Measurements from ENCODE around the gene GRID1.

DNA sequence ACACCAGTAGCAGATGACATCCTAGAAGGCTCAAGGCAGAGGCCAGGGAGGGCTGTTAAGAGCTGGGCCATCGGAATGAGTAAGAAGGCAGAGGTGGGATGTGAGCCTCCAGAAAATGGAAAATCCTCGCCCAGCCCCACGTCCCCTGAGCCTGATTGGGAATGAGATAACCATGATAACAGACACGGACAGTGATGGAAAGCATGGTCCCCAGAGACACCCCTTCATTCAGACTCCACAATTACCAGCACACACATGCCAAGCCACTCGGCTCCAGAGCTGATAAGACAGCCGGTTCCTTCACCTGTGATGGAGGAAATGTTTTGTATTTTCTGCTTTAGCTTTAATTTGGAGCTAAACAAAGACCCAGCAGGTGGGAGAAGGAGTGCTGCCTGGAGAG, 106.0 kb downstream of the GRID1 start:
- TF ChIP-seq, protein P1, sequence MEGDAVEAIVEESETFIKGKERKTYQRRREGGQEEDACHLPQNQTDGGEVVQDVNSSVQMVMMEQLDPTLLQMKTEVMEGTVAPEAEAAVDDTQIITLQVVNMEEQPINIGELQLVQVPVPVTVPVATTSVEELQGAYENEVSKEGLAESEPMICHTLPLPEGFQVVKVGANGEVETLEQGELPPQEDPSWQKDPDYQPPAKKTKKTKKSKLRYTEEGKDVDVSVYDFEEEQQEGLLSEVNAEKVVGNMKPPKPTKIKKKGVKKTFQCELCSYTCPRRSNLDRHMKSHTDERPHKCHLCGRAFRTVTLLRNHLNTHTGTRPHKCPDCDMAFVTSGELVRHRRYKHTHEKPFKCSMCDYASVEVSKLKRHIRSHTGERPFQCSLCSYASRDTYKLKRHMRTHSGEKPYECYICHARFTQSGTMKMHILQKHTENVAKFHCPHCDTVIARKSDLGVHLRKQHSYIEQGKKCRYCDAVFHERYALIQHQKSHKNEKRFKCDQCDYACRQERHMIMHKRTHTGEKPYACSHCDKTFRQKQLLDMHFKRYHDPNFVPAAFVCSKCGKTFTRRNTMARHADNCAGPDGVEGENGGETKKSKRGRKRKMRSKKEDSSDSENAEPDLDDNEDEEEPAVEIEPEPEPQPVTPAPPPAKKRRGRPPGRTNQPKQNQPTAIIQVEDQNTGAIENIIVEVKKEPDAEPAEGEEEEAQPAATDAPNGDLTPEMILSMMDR (IDR thresholded peaks at IDR 0.05) = no peak
- TF ChIP-seq POLR2A (IDR thresholded peaks at IDR 0.05) (no peak), POLR2AphosphoS5 (IDR thresholded peaks at IDR 0.05; ENCODE audit: insufficient read depth in 1 of 2, low read depth in 1 of 2) (no peak)
